Hindlimb muscle (tissue), 1 donor: ENCODE measurements around the gene PTOV1. TPM values are rescaled to one million over a fixed set of nuclear protein-coding genes. Genes with fewer than 3 reads are reported as not detected.

Experiments used
- DNase-seq: peaks from one replicate; pipeline ENCODE4 v3.0.0-alpha.2; 2013
- polyA plus RNA-seq: library from polyadenylated mRNA; unstranded; fragments of 120-200 nt; gene quantifications from one replicate; pipeline ENCODE4 v1.2.1, GENCODE V29; 2013; ENCODE audit not compliant: insufficient read length

PTOV1 gene
- 254 TPM for polyA plus RNA-seq

- peak; percentile 91 for DNase-seq
These were observed at the start of gene PTOV1 for GRCh38 chr19:49850487-49851342. Gene PTOV1 (plus strand): TSS chr19:49851159.

GRCh38 chr19:49801401-49801888 lies 49.5 kb upstream of the PTOV1 start:
- DNase-seq, result no peak

DNA sequence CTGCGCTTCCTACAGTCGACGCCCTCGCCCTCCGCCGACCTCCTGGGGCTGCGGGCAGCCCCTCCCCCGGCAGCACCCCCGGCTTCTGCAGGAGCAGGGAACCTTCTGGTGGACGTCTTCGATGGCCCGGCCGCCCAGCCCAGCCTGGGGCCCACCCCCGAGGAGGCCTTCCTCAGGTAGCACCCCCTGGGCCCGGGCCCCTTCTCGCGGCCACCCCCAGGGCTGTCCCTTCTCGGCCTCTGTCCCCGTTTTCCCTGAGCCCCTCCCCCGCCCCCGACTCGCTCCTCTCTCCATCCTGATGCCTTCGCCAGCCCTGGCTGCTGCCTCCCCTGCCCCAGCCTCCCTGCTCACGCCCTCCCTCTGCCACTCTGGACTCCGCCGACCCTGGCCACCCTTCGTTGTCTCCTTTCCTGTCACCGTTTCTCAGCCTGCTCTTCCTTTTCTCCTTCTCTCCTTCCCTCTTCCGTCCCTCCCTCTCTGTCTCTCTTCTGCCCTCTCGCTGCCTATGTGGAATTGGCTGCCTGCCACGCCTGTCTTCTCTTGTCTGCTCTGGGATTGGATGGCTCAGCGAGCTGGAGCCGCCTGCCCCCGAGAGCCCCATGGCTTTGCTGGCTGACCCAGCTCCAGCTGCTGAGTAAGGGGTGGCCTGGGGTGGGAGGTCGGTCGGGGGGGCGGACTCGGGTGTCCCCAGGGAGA lies 48.8 kb upstream of the PTOV1 start:
- peak; percentile 90 for DNase-seq

GRCh38 chr19:49802836-49803528 lies 48.0 kb upstream of the PTOV1 start:
- no peak for DNase-seq

DNA sequence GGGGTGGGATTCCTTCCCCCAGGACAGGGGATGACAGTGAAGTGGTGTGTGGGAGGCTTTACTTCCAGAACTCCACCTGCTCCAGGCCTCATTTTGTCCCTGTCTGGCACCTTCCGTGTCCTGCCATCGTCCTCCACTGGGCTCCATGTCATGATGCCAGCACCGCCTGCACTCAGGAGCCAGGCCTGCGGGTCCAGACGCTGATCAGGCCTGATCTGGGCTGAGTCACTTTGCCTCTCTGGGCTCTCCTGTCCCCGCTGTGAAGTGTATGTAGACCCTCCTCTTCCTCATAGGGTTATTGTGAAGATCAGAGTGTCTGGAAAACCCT lies 47.5 kb upstream of the PTOV1 start:
- no peak for DNase-seq

- no peak for DNase-seq
These were observed 44.9 kb upstream of the PTOV1 start for GRCh38 chr19:49805822-49806619.

- DNase-seq, result no peak
These were observed 44.4 kb upstream of the PTOV1 start for GRCh38 chr19:49806620-49806959.

- DNase-seq, result no peak
These were observed 43.7 kb upstream of the PTOV1 start for GRCh38 chr19:49807058-49807903.

DNA sequence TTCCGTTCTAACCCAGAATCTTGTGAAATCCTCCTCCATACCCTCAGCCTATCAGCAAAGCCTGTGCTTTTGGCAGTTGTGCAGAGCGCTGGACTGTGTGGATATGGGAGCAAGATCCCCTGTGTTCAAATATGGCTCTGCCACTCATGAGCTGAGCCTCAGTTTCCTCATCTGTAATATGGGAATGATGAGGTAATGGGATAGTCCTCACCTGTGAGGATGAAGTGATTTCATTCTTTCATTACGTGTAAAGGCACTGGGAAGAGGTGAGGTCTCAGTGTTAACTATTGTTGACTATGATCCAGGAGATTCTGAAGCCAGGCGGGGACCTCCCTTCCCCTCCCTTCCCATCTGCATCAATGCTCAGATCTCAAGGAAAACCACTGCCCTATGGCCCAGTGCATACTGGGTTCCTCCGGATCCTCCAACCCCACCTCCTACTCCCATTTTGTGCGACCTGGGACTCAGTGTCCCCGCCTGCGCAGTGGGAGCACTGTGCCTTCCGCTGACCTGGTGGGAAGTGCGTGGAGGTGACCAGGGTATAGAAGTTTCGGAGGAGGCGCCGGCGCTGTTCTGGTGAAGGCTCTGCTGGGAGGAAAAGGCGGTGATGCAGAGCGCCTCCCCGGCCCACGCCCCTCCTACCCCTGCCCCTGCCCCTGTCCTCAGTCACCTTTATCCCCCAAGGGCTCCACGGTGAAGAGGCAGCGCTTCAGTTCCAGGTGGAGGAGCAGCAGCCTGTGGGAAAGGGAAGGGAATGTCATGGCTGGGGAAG lies 42.9 kb upstream of the PTOV1 start:
- DNase-seq, result no peak

GRCh38 chr19:49808711-49809159 lies 42.2 kb upstream of the PTOV1 start:
- peak; percentile 89 for DNase-seq

- no peak for DNase-seq
These were observed 41.6 kb upstream of the PTOV1 start for GRCh38 chr19:49809160-49809940.

GRCh38 chr19:49809941-49810389 lies 41.0 kb upstream of the PTOV1 start:
- DNase-seq, result no peak

DNA sequence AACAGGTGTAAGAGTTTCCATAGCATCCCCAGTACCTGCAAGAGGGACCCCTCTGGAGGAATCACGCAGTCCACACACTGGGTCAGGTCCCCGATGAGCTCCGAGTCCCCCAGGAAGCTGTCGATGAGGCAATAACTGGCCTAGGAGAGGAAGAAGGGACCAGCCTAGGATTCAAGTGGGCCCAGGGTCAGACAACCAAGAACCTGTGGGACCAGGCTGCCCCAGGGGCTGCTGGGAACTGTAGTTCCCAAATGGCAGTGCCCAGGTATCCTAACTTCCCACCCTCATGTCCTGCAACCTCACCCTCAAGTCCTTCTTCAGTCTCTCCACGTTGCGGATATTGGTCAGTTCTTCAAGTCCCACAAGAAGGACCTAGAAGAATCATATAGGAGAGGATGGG lies 39.6 kb upstream of the PTOV1 start:
- no peak for DNase-seq

- DNase-seq, result no peak
These were observed 38.4 kb upstream of the PTOV1 start for GRCh38 chr19:49812452-49812996.

DNA sequence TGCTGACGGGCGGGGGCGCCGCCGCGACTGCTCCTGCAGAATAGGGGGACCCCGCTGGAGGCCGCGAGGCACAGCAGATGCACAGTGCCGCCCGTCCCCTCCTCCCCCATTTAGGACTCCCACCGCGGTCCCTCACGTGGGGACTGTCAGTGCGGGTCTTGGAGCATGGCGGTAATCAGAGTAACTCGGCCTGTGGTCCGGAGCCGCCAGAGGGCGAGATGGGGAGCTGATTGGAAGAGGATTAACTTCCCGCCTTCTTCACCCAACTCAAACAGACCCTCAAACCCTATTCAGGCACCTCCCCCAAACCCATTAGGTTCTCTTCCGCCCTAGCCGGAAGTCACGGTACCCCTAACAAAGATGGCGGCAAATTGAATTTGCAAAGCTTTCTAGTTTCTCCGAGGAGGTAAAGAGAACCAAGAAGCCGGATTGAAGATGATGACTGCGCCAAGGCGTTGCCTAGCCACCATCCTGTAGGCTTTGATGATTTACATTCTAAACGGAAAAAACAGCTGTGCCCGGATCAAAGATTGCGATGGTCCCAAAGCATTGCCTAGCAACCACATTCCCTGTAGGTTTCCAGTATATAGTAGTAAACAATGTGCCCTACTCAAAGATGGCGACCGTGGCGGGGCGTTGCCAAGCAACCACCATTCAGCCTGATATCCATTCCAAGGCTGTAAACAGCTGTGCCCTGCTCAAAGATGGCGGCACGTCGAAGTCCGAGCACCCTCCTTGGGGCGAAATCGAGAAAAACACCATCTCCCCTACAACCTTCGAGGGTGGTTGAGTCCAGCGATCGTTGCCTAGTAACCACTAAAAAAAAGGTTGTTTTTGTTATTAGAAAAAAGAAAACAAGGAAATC lies 37.7 kb upstream of the PTOV1 start, which contains the start of gene FUZ:
Gene FUZ, minus strand, starts transcription at position 296 of the 865 bp plus-strand sequence. Its CDS starts 186 bp downstream, at position 110.
- peak; percentile 98 for DNase-seq

DNA sequence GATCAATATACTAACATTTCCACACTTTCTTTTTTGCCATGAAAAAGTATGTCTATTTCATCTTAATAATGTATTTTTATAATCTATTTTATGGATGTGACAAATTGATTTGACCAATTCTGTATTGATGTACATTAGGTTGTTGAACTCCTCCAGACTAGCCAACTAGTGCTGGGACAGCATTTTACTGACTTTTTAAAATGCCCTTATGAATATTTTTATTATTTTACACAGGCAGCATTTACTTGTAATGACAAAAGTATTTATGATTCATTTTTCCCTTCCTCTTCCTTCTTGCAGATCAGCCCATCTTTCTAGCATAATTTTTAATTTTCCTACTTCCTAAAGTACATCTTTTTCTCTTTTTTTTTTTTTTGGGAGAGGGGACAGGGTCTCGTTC lies 36.9 kb upstream of the PTOV1 start:
- no peak for DNase-seq

GRCh38 chr19:49816590-49816989 lies 34.4 kb upstream of the PTOV1 start:
- no peak for DNase-seq

DNA sequence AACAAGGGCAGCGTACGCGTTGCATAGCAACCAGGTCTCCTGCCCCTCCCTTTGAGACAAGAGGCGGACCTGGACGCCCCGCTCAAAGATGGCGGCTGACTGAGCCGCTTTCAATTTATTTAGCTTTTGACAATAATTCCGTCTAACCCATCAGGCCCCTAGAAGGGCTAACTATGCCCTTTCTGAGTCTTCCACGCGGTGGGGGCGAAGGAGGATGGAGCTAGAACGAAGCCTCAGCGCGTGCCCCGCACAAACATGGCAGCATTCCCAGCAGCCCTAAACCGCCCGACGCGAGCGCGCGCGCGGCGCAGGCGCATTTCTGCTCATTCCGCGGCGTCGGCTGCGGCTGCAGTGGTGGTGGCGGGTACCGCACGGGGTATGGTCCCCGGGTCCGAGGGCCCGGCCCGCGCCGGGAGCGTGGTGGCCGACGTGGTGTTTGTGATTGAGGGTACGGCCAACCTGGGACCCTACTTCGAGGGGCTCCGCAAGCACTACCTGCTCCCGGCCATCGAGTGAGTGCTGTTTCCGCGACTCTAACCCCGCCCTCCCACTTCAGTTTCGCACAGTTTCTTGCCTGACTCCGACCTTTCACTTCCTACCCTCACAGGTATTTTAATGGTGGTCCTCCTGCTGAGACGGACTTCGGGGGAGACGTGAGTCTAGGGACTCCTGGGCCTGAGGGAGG lies 32.9 kb upstream of the PTOV1 start, which contains the start of gene MED25:
Gene MED25, plus strand, starts transcription at position 326 of the 685 bp plus-strand sequence. Its CDS starts 53 bp downstream, at position 379.
- peak; percentile 93 for DNase-seq
